Inferior parietal cortex (tissue), 1 donor: ENCODE results near the gene RAB8B.
"Not testable (repeated sequence)": the region's sequence is repeated elsewhere in the genome, so short reads cannot be mapped to it uniquely, and the experiment has no call there.

Experiments used
- DNase-seq: peaks from one replicate; pipeline ENCODE4 v3.0.0-alpha.2; 2016; ENCODE audit errors: extremely low spot score

RAB8B gene

DNA sequence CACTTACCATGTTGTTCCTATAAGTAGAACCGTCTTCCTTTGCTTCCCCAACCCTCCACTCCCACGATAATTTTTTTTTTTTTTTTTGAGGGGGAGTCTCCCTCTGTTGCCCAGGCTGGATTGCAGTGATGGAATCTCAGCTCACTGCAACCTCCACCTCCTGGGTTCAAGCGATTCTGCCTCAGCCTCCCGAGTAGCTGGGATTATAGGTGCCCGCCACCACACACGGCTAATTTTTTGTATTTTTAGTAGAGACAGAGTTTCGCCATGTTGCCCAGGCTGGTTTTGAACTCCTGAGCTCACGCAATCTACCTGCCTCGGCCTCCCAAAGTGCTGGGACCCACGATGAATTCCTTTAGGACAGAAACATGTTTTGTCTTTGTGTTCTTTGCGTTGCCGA is 19.4 kb downstream of the RAB8B start:
- DNase-seq, result not testable (repeated sequence)

DNA sequence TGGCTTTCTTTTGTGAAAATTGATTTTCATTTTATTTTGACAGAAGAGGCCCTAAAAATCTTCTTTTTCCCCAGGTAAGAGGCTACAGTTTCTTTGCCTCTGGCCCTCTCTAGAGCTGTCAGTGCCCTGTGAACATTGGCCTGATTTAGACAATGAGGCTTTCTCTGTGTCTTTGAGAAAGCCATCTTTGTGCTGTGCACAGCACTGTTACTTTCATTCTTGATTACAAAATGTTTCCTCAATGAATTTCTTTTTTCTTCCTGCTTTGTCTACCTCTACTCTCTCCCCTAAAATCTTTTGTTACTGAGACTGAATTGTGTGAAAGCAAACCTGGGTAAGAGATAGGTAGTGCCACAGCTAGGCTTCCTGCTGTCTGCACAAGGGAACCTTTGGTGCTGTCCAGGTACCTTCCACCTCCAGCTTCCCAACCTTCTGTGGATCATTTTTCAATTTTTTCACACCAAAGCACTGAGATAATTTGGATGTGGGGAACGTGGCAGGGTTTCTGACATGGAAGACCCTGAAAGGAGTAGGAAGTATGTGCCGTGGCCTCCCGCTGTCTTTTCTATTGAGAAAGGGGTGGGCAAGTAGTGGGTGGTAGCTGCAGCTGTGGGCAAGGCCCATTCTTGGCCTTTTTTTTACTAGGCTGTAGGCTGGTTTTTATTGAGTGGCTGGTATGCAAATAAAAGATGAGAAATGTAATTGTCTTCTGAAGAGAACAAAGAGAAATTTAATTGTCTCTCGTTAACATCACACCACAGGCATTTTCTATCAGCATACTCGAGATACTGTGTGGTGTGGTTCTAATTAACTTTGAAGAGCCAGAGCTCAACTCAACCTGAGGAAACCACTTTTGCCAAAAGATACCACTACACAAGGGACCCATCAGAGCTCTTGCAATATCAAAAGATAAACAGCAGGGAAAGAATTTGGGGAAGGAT is 21.0 kb downstream of the RAB8B start:
- DNase-seq, result peak; percentile 61

DNA sequence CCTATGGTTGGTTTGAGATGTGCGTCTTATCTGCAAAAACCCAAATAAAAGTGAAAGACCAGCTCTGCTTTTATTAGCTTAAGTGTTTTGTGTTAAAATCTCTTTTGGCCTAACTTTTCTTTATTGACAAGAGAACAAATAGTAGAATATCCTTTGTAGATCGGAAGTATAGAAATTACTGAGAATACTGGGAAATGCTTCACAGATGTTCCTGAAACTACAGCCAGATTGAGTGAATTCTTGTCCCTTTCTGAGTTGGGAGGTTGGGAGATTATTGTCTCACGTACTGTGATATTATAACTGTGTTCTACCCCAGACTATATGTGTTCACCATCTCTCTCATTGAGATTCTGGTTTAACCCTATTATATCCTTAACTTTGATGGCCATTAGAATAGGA is 21.7 kb downstream of the RAB8B start:
- DNase-seq, result peak; percentile 29

DNA sequence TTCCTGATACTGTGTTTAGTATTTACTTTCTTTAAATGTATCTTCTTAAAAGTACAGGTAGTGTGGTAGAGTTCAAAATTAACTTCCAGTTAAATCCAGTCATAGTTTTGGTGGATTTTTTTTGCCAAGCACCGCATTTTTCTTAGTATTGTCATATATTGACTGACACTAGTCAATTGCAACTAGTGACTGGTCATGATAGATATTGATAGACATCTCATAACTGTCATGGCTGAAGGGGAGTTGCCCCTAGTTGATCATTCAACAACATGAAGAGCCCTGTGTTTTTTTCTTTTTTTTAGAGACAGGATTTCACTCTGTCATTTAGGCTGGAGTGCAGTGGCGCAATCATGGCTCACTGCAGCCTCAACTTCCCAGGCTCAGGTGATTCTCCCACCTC is 22.1 kb downstream of the RAB8B start:
- DNase-seq, result no peak

DNA sequence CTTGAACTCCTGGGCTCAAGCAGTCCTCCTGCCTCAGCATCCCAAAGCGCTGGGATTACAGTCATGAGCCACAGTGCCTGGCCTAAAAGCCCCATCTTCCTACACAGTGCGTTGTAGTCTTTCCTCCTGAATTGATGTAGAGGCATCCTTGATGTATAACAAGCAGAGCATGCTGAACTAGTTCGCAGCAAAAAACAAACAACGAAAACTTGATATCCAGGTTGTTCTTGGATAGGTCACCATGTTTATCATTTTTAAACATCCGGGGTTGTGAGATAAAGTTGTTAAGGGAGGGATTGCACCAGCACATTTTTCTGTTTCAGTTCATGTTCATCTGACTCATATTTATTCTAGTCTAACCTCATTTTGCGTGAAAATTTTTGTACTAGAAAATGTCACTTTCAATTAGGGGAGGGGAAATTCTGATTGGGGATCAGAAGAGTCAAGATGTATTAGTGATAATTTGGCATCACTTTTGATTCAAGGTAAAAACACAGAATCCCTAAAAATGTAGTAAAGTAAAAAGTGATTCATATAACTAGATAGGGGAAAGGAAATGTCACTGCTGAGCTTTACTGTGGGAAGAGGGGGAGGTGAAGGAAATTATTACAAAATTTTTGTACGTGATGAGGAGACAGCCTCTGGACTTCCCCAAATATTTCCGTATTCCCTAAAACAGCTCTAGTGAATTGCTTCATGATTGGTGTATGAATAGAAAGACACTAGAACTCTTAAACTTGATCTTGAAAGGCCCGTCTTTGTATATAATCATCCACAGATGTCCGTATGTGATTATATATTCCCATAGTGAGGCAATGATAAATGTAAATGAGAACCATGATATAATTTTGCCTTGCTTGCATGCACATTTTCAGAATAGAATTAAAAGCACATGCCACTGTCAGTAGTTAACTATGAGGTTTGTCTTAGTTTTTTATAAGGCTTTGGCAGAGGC is 22.9 kb downstream of the RAB8B start:
- DNase-seq, result no peak

DNA sequence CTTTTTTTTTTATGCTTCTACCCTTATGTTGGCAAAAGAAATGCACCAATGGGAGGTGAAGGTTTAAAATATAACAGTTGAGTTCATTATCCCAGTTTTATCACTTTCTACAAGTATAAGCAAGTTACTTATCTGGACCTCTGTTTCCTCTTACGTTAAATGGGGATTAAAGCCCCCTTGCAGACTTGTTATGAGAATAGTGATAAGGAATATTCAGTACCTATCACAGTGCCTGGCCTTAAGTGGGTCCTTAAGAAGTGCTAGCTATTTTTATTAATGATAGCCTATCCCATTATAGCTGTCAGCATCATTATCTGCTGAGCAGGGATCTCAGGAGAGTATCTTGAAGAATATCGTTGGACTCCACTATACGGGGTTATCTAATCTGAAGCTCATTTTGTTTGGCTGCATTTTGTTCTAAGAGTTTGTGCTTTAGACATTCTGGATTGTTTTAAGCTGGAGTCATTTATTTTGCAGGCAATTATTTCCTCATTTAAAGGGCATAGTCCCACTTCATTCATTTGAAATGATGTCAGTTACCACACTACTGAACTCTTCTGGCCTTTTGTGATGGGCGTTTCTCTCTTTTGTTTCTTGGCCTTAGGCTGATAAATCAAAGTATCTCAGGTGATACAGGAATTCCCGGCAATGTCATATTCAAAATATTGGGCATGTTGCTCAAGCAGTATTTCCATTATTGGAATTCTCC is 28.8 kb downstream of the RAB8B start:
- DNase-seq, result no peak

DNA sequence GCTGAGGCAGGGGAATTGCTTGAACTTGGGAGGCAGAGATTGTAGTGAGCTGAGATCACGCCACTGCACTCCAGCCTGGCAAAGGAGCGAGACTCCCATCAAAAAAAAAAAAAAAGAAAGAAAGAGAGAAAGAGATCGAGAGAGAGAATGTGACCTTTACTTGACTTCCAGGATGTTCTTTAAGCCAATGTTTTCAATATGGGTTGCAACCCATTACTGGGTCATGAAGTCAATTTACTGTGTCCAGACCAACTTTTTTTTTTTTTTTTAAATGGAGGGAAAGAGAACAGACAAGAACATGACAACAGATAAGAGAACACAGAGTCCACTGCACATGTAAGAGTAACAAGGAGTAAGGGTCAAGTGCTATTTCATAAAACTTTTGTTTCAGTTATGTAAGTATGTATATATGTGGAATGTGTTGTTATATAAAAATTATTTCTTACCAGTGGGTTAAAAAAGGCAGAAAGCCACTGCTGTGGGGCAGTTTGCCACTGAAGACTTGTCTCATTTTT is 29.8 kb downstream of the RAB8B start:
- no peak for DNase-seq

DNA sequence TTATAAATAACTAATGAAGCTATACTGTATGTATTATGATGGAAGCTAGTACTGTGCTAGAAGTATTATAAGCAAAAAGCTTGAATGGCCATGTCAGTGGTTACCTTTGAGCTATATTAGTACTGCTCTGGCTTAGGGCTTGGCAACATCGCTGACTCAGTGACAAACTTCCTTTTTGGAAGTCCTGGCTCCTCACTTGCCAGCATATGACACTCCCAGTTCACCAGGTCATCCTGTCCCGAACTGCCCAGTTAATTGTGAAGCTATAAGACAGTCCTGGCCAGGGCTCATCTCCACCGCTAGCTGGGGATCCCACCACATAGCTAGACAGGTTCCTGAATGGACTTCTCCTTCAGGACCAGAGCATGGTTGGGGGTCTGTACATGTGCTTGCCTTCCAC is 31.9 kb downstream of the RAB8B start:
- DNase-seq, result no peak

DNA sequence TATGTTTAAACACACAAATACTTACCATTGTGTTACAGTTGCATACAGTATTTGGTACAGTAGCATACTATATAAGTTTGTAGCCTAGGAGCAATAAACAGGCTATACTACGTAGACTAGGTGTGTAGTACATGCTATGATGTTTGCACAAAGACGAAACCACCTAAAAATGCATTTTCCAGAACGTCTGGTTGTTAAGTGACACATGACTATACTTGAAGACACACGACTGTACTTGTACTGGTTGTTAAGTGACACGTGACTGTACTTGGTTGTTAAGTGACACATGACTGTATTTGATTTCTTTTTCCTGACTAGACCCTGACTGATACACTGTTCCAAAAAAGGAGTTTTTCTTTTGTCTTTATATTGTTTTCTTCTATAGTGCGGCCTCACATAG is 34.1 kb downstream of the RAB8B start:
- DNase-seq, result no peak

DNA sequence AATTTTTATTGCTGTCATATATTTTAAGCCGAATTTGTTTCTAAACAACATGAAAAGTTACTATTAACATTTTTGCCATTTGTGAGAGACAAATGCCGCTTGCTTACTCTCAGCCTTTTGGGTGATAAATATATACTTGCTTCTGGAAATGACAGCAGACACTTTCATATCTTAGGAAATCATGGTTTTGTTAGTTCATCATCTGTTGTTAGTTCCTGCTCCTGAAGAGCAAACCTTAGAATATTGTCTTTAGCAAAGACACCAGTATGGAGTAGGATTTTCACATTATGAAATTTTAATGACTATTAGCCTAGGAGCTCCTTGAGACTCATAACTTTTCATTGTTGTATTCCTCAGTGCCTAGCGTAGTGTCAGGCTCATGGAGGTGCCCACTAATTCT is 36.0 kb downstream of the RAB8B start:
- DNase-seq, result no peak

DNA sequence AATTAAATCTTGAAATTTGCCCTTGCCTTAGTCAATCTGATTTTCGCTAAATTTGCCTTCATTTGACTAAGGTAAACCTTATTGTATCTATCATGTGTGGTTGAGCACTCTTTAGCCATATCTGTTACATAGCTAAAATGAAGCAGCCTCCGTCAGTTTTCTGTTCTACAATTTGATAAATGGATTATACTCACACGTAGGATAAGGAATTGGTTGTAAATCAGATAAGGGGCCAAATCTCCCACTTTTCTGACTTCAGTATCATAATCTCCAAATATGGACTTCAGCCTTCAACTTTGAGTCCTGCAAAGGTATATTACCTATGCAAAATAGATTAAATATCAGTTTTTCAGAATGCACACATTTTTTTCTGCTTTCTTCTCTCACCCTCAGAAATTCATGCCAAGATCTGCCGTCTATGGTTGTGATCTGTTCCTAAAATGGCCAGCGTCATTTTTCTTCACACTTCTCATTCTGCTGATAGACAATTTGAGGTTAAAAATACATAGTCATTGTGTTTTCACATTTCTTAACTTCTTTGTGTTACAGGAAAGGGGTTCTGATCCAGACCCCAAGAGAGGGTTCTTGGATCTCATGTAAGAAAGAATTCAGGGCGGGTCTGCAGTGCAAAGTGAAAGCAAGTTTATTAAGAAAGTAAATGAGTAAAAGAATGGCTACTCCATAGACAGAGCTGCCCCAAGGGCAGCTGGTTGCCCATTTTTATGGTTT is 36.9 kb downstream of the RAB8B start:
- no peak for DNase-seq

DNA sequence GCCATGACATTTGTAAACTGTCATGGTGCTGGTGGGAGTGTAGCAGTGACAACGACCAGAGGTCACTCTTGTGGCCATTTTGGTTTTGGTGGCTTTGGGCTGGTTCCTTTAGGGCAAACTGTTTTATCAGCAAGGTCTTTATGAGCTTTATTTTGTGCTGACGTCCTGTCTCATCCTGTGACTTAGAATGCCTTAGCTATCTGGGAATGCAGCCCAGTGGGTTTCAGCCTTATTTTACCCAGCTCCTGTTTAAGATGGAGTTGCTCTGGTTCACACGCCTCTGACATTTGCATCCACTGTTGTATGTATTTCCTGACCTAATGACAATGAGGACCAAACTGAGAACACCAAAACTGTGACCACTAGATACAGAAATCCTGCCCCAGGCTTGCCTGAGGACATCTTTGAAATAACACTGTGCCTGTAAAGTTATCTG is 37.6 kb downstream of the RAB8B start:
- DNase-seq, result no peak

DNA sequence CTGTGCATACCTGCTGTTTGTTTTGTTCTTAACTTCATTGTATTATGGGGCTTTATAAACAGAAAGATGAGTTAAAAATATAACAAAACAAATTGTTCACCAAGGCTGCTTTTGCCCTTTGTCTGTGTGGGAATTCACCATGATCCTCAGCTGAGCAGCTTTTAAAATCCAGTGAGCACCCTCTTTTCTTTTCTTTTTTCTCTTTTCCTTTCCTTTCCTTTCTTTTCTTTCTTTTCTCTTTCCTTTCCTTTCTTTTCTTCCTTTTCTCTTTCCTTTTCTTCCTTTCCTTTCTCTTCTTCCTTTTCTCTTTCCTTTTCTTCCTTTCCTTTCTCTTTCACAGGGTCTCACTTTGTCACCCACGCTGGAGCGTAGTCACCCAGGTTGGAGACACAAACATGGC is 38.3 kb downstream of the RAB8B start:
- no peak for DNase-seq

DNA sequence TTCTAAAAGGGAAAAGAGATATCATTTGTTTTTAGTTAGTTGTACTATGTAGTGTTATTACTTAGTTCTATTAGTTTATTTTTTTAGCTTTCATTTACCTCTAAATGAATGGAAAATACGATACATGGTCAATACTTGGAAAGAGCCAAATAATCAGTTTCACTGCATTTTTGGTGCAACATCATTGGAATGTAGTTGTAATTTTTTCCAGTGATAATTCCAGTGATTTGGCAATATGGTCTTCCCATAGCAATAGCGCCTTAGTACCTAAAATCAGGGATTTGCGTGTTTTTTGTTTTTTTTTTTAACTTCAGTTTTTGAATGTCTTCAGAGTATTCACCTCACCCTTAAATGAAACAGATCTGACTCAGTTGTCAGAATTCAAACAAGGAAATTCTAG is 41.8 kb downstream of the RAB8B start:
- no peak for DNase-seq

DNA sequence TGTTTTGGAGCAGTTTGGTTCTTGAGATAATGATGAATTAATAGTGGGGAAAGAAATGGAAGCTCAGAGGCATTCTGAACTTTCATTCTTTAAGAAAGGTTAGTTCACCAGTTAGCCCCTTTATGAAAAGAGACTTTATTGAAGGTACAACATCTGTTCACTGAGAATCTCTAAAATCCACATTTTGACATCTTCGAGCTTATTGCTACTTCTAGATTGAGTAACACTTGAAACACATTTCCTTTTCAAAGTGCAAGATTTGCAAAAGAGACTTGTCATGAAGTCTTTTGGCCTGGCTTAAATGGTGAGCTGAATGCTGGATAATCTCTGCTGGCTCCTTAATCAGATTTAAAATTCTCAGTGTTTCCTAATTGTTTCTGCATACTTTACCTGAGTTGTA is 42.3 kb downstream of the RAB8B start:
- DNase-seq, result no peak

DNA sequence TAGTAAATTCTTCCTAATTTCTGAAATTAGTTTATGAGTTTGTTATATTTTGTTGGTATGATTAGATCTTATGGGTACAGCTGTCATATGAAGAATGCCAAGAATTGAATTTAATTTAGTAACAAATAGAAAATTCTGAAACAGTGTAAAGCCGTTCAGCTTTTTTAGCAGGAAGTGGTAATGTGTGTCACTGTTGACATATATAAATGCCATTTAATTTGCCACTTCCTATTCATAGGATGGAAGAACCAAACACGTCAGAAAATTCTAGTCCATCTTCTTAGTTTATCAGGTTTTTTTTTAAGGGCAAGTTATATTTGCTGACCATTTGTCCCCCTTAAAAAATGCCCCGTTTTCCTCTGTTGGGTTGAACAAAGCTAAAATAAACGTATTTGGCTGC is 43.0 kb downstream of the RAB8B start:
- DNase-seq, result no peak

DNA sequence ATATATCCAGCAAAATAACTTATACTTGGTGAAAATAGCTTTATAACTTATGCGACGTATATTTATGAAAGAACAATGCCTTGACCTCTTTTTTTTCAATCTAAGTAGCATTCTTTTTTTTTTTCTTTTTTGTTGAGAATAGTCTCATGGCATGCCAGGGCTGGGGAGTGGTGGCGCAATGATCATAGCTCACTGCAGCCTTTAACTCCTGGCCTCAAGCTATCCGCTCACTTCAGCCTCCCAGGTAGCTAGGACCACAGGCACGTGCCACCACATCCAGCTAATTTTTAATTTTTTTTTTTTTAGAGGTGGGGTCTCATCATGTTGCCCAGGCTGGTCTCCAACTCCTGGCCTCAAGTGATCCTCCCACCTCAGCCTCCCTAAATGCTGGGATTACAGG is 43.5 kb downstream of the RAB8B start:
- no peak for DNase-seq

DNA sequence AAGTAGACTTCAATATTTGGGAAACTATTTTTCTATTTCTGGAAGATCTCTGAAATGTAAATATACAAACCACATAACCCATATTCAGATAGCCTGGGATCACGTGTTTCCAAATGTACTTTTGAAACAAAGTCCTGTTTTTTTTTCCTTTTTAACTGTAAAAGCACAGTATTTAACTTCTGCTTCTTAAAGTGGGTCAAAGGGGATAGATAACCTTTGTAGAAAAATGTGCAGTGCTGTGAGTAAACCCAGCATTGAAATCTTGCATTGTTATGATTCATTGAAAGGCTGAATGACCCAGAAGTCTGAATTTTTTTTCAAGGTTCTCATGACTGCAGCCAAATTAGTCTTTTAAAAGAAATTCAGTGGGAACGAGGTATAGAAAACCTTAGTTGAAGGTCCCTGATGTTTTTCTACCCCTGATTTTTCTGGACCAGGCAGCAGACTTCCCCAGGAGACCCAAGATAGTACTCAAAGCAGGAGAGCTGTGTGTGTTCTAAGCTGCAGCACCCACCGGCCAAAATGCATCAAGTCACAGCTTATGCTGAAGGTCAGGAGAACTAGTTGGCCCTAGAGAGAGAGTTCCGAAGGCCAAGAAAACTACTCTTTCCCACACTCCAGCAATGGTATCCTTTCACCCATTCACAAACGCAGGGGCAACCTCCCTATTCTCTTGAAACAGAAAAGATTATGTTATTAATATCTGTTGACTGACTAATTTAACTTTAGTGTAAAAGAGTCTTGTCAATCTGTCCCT is 44.4 kb downstream of the RAB8B start:
- DNase-seq, result no peak

DNA sequence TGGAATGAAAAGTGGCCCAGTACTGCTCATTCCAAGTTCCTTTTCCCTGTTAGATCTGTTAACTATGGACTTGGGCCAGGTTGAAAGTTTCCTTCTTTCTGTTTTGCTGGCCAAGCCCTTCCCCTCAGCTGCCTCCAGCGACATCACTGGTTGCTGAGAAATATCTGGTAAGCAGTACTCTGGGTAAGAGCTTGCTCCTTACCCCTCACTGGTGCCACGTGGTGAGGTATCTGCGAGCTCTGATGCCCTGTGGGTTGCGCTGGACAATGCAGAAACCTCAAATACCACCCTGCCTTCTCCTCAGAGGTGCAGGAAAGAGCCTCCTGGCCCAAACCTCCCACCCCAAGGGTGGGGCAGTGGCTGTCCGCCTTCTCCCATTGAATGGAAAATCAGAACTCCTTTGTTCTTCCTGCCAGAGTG is 45.1 kb downstream of the RAB8B start:
- no peak for DNase-seq

DNA sequence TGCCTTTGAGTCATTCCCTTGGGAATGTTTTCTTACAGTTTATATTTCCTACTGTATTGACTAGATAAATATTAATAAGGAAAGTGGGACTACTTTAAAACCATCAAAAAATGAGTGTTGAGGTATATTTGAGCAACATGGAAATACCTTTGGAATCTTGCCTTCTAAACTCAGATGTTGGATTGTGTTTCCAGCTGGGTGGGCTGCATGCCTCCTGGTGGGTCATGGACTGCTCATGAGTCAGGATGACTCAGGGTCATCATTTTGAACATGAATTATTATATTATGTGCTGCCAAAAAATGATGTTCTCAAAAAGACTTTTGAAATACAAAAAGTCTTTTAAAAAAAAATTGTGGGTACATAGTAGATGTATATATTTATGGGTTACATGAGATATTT is 46.9 kb downstream of the RAB8B start:
- DNase-seq, result no peak
